Activated naive CD4-positive, alpha-beta T cell treated with anti-CD3 and anti-CD28 coated beads, Interleukin-2, amount 50 U/mL, for 16 hours (primary cell): ENCODE data around the gene CAPN10.

ENCODE experiments used
- DNase-seq: peaks from one replicate; pipeline ENCODE4 v3.0.0-alpha.2; 2020

Gene CAPN10

GRCh38 chr2:240604291-240604938, 17.9 kb downstream of the CAPN10 start:
- peak; percentile 8 for DNase-seq

- DNase-seq = peak; percentile 4
Observed at GRCh38 chr2:240604939-240605716, 18.6 kb downstream of the CAPN10 start.

GRCh38 chr2:240605867-240606743, 19.6 kb downstream of the CAPN10 start:
- DNase-seq = peak; percentile 5

- no peak for DNase-seq
Observed at GRCh38 chr2:240611601-240612210, 25.2 kb downstream of the CAPN10 start.

- no peak for DNase-seq
Observed at GRCh38 chr2:240613781-240614180, 27.2 kb downstream of the CAPN10 start.

GRCh38 chr2:240614391-240614790, 27.9 kb downstream of the CAPN10 start:
- DNase-seq = peak; percentile 3

GRCh38 chr2:240615396-240615795, 28.9 kb downstream of the CAPN10 start:
- no peak for DNase-seq

GRCh38 chr2:240615820-240616547, 29.4 kb downstream of the CAPN10 start:
- DNase-seq = peak; percentile 2

- DNase-seq = peak; percentile 3
Observed at GRCh38 chr2:240616860-240617666, 30.5 kb downstream of the CAPN10 start.

GRCh38 chr2:240618776-240619175, 32.2 kb downstream of the CAPN10 start:
- no peak for DNase-seq

GRCh38 chr2:240619506-240620148, 33.1 kb downstream of the CAPN10 start:
- DNase-seq = peak; percentile 8

GRCh38 chr2:240620149-240620731, 33.7 kb downstream of the CAPN10 start:
- peak; percentile 8 for DNase-seq

- peak; percentile 6 for DNase-seq
Observed at GRCh38 chr2:240620859-240621258, 34.3 kb downstream of the CAPN10 start.

GRCh38 chr2:240622060-240622411, 35.5 kb downstream of the CAPN10 start:
- DNase-seq = peak; percentile 7

GRCh38 chr2:240622531-240623235, 36.1 kb downstream of the CAPN10 start:
- peak; percentile 15 for DNase-seq

- DNase-seq = peak; percentile 9
Observed at GRCh38 chr2:240623531-240624010, 37.0 kb downstream of the CAPN10 start.

GRCh38 chr2:240624011-240624949, 37.7 kb downstream of the CAPN10 start:
- DNase-seq = peak; percentile 8

GRCh38 chr2:240624950-240625621, 38.6 kb downstream of the CAPN10 start, which contains the start of gene GPR35:
TSS of gene GPR35 (plus strand) at chr2:240625480. CDS start at chr2:240629953, 4,473 bp downstream.
- peak; percentile 55 for DNase-seq
